GM23338 (cell line): Measurements from ENCODE around the gene VWA7. TPM values are rescaled to one million over a fixed set of nuclear protein-coding genes. Genes with fewer than 3 reads are reported as not detected.
A peak's percentile ranks its signal among the peaks of the same experiment; 100 is the strongest.

Experiments used
- ATAC-seq: fragments of 200-7000 bp; cut with Tn5 transposase; 3 replicates; pipeline ENCODE4 v1.9.1; 2020
- DNase-seq: peaks from one replicate; pipeline ENCODE4 v3.0.0-alpha.2; 2015; ENCODE audit warnings: low spot score
- H2AFZ ChIP-seq: fragments of 200-600 bp; sonication (generic); 2 replicates; pipeline ENCODE4 v1.8.0; 2016; ENCODE audit warnings: antibody characterized with exemption, mild to moderate bottlenecking, moderate library complexity
- H3F3A ChIP-seq: fragments of 200-600 bp; sonication (generic); replicated peaks from 2 replicates; pipeline ENCODE4 v1.8.0; 2017; ENCODE audit warnings: antibody characterized with exemption, mixed run types, low read depth
- H3K27ac ChIP-seq: fragments of 200-600 bp; sonication (generic); 2 replicates; pipeline ENCODE4 v1.6.1; 2016; ENCODE audit warnings: low read depth
- H3K27me3 ChIP-seq: fragments of 200-600 bp; sonication (generic); 2 replicates; pipeline ENCODE4 v1.8.0; 2016; ENCODE audit warnings: mild to moderate bottlenecking, mixed run types, moderate library complexity; ENCODE audit not compliant: insufficient read depth
- H3K36me3 ChIP-seq: fragments of 200-600 bp; sonication (generic); 2 replicates; pipeline ENCODE4 v1.8.0; 2016; ENCODE audit warnings: mild to moderate bottlenecking; ENCODE audit not compliant: insufficient read depth
- H3K4me1 ChIP-seq: fragments of 200-600 bp; sonication (generic); 2 replicates; pipeline ENCODE4 v1.8.0; 2016; ENCODE audit warnings: mild to moderate bottlenecking, moderate library complexity; ENCODE audit not compliant: insufficient read depth
- H3K4me2 ChIP-seq: fragments of 200-600 bp; sonication (generic); 2 replicates; pipeline ENCODE4 v1.7.1; 2017; ENCODE audit warnings: mixed run types
- H3K4me3 ChIP-seq: fragments of 200-600 bp; sonication (generic); 2 replicates; pipeline ENCODE4 v1.6.1; 2016; ENCODE audit warnings: mixed run types
- H3K79me2 ChIP-seq: fragments of 200-600 bp; sonication (generic); replicated peaks from 2 replicates; pipeline ENCODE4 v1.8.0; 2017; ENCODE audit warnings: mild to moderate bottlenecking; ENCODE audit not compliant: insufficient read depth
- H3K9me2 ChIP-seq: fragments of 200-600 bp; sonication (generic); 2 replicates; pipeline ENCODE4 v1.8.0; 2017; ENCODE audit not compliant: insufficient read depth
- H4K20me1 ChIP-seq: fragments of 200-600 bp; sonication (generic); replicated peaks from 2 replicates; pipeline ENCODE4 v1.8.0; 2017; ENCODE audit warnings: mild to moderate bottlenecking; ENCODE audit not compliant: insufficient read depth
- H3K27ac Mint-ChIP-seq: 2 replicates; pipeline ENCODE4 v1.8.0; 2020; ENCODE audit warnings: inconsistent platforms, mild to moderate bottlenecking, moderate library complexity, mixed read lengths
- H3K27me3 Mint-ChIP-seq: 3 replicates; pipeline ENCODE4 v1.8.0; 2022; ENCODE audit warnings: low read depth, mild to moderate bottlenecking, moderate library complexity, mixed read lengths, inconsistent platforms; ENCODE audit not compliant: insufficient read depth, poor library complexity
- H3K36me3 Mint-ChIP-seq: 3 replicates; pipeline ENCODE4 v1.8.0; 2021; ENCODE audit warnings: low read depth, mild to moderate bottlenecking, inconsistent platforms, moderate library complexity, mixed read lengths
- H3K4me1 Mint-ChIP-seq: 3 replicates; pipeline ENCODE4 v1.8.0; 2020; ENCODE audit warnings: mild to moderate bottlenecking, inconsistent platforms, mixed read lengths
- H3K4me3 Mint-ChIP-seq: 3 replicates; pipeline ENCODE4 v1.8.0; 2021; ENCODE audit warnings: moderate library complexity, mild to moderate bottlenecking, inconsistent platforms, mixed read lengths
- H3K9me3 Mint-ChIP-seq: 3 replicates; pipeline ENCODE4 v1.8.0; 2020; ENCODE audit warnings: moderate library complexity, mild to moderate bottlenecking, inconsistent platforms, mixed read lengths
- CREB1 ChIP-seq: fragments of 250-450 bp; sonication (Bioruptor Pico); IDR thresholded peaks from 2 replicates; pipeline ENCODE4 v1.5.0; 2020; ENCODE audit warnings: low read depth, mild to moderate bottlenecking, moderate library complexity
- EZH2 ChIP-seq: fragments of 200-600 bp; sonication (generic); IDR thresholded peaks from one replicate; pipeline ENCODE4 v1.8.0; 2017; ENCODE audit warnings: antibody characterized with exemption, mild to moderate bottlenecking, low read depth; ENCODE audit not compliant: unreplicated experiment
- EZH2phosphoT487 ChIP-seq: fragments of 200-600 bp; sonication (generic); IDR thresholded peaks from one replicate; pipeline ENCODE4 v1.8.1; 2018; ENCODE audit warnings: antibody characterized with exemption; ENCODE audit not compliant: unreplicated experiment
- JUNB ChIP-seq: IDR thresholded peaks from one replicate; pipeline ENCODE4 v1.6.1; 2016; ENCODE audit warnings: antibody characterized with exemption; ENCODE audit not compliant: unreplicated experiment
- NANOG ChIP-seq: IDR thresholded peaks from 2 replicates; pipeline ENCODE4 v1.6.1; 2016; ENCODE audit warnings: antibody characterized with exemption, borderline replicate concordance
- POLR2AphosphoS5 ChIP-seq: IDR thresholded peaks from 2 replicates; pipeline ENCODE4 v1.6.1; 2016; ENCODE audit warnings: antibody characterized with exemption, low read depth
- STAT1 ChIP-seq: IDR thresholded peaks from one replicate; pipeline ENCODE4 v1.6.1; 2016; ENCODE audit warnings: antibody characterized with exemption; ENCODE audit not compliant: unreplicated experiment
- ZNF114 ChIP-seq: fragments of 250-450 bp; sonication (Bioruptor Pico); IDR thresholded peaks from 2 replicates; pipeline ENCODE4 v1.5.0; 2020; ENCODE audit warnings: mild to moderate bottlenecking, moderate library complexity
- ZNF331 ChIP-seq: fragments of 250-450 bp; sonication (Bioruptor Pico); IDR thresholded peaks from 2 replicates; pipeline ENCODE4 v1.5.0; 2020; ENCODE audit warnings: low read depth, mild to moderate bottlenecking, moderate library complexity
- polyA plus RNA-seq: library from polyadenylated mRNA; unstranded; fragments of >200 nt; fragmentation: Nextera tagmentation; extraction: Ambion mirVana; gene quantifications from 2 replicates; pipeline ENCODE4 v1.2.1, GENCODE V29; 2016
- total RNA-seq: library from RNA; depleted of rRNA; stranded (reverse); fragments of >200 nt; shearing (Covaris generic); gene quantifications from 2 replicates; pipeline ENCODE4 v1.2.3, GENCODE V29; 2014
- TF ChIP-seq, protein P1 (sequence below): fragments of 250-450 bp; sonication (Bioruptor Pico); IDR thresholded peaks from 2 replicates; pipeline ENCODE4 v1.5.0; 2020; ENCODE audit warnings: mild to moderate bottlenecking, moderate library complexity
- TF ChIP-seq, protein P2 (sequence below): IDR thresholded peaks from one replicate; pipeline ENCODE4 v1.6.1; 2018; ENCODE audit warnings: antibody characterized with exemption; ENCODE audit not compliant: unreplicated experiment
- TF ChIP-seq, protein P3 (sequence below): IDR thresholded peaks from 2 replicates; pipeline ENCODE4 v1.6.1; 2016; ENCODE audit warnings: antibody characterized with exemption
- TF ChIP-seq, protein P4 (sequence below), 2 experiments: fragments of 200-600 bp in 1 of 2; sonication (generic) in 1 of 2; conservative IDR thresholded peaks; 2 replicates each; pipeline versions ENCODE4 v1.5.1 to v1.6.1; 2016 to 2017; ENCODE audit warnings: antibody characterized with exemption in 2 of 2, low read depth in 2 of 2, mild to moderate bottlenecking in 2 of 2, moderate library complexity in 1 of 2

Gene VWA7
- total and polyA plus RNA-seq, 2 experiments from 2014 or later, result 0.07 to 0.36 TPM

DNA sequence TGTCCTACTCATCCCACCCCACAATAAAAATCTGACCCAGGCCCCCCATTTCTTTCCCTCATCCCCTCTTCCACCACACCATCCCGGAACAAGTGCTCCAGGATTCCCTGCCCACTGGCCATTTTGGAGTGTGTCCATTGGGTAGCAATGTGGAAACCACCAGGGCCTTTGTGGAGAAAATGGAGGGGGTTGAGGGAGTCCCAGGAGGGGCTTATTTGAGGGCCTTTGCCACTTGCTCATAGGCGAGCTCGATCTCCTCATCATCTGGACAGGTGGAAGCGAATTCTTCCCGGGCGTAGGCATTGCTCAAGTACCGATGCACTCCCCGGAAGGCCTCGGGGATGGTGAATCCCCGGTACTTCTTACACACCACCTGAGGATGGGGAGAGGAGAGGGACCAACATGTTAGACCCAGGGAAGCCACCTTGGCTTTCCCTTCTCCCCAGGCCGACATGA is 46.5 kb downstream of the VWA7 start:
- peaks cover 62% of the 10 kb centered on the region for H3K36me3 Mint-ChIP-seq

More for the DNA sequence above, 46.5 kb downstream of the VWA7 start:
- H3K4me3 Mint-ChIP-seq, result peak overlapping the region; percentile 93
- peaks cover 30% of the 10 kb centered on the region for H3K4me1 Mint-ChIP-seq
- peaks cover 19% of the 10 kb centered on the region for H3K27me3 Mint-ChIP-seq
- H3K9me2 ChIP-seq, result no peaks in the 10 kb centered on the region
- H3K4me1 ChIP-seq, result peaks cover 21% of the 10 kb centered on the region
- peaks cover 8% of the 10 kb centered on the region; the same call in 1 of the 2 replicates for H3K27me3 ChIP-seq
- peaks cover 47% of the 10 kb centered on the region for H3F3A ChIP-seq
- DNase-seq, result no peak
- TF ChIP-seq EZH2, result no peak
- no peak for TF ChIP-seq ZNF114 (CRISPR knock-in tag)
- TF ChIP-seq, protein P1, sequence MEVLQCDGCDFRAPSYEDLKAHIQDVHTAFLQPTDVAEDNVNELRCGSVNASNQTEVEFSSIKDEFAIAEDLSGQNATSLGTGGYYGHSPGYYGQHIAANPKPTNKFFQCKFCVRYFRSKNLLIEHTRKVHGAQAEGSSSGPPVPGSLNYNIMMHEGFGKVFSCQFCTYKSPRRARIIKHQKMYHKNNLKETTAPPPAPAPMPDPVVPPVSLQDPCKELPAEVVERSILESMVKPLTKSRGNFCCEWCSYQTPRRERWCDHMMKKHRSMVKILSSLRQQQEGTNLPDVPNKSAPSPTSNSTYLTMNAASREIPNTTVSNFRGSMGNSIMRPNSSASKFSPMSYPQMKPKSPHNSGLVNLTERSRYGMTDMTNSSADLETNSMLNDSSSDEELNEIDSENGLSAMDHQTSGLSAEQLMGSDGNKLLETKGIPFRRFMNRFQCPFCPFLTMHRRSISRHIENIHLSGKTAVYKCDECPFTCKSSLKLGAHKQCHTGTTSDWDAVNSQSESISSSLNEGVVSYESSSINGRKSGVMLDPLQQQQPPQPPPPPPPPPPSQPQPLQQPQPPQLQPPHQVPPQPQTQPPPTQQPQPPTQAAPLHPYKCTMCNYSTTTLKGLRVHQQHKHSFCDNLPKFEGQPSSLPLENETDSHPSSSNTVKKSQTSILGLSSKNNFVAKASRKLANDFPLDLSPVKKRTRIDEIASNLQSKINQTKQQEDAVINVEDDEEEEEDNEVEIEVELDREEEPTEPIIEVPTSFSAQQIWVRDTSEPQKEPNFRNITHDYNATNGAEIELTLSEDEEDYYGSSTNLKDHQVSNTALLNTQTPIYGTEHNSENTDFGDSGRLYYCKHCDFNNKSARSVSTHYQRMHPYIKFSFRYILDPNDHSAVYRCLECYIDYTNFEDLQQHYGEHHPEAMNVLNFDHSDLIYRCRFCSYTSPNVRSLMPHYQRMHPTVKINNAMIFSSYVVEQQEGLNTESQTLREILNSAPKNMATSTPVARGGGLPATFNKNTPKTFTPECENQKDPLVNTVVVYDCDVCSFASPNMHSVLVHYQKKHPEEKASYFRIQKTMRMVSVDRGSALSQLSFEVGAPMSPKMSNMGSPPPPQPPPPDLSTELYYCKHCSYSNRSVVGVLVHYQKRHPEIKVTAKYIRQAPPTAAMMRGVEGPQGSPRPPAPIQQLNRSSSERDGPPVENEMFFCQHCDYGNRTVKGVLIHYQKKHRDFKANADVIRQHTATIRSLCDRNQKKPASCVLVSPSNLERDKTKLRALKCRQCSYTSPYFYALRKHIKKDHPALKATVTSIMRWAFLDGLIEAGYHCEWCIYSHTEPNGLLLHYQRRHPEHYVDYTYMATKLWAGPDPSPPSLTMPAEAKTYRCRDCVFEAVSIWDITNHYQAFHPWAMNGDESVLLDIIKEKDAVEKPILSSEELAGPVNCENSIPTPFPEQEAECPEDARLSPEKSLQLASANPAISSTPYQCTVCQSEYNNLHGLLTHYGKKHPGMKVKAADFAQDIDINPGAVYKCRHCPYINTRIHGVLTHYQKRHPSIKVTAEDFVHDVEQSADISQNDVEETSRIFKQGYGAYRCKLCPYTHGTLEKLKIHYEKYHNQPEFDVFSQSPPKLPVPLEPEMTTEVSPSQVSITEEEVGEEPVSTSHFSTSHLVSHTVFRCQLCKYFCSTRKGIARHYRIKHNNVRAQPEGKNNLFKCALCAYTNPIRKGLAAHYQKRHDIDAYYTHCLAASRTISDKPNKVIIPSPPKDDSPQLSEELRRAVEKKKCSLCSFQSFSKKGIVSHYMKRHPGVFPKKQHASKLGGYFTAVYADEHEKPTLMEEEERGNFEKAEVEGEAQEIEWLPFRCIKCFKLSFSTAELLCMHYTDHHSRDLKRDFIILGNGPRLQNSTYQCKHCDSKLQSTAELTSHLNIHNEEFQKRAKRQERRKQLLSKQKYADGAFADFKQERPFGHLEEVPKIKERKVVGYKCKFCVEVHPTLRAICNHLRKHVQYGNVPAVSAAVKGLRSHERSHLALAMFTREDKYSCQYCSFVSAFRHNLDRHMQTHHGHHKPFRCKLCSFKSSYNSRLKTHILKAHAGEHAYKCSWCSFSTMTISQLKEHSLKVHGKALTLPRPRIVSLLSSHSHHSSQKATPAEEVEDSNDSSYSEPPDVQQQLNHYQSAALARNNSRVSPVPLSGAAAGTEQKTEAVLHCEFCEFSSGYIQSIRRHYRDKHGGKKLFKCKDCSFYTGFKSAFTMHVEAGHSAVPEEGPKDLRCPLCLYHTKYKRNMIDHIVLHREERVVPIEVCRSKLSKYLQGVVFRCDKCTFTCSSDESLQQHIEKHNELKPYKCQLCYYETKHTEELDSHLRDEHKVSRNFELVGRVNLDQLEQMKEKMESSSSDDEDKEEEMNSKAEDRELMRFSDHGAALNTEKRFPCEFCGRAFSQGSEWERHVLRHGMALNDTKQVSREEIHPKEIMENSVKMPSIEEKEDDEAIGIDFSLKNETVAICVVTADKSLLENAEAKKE (CRISPR knock-in tag), result no peak
- no peak for TF ChIP-seq CREB1 (CRISPR knock-in tag)
- TF ChIP-seq, protein P2, sequence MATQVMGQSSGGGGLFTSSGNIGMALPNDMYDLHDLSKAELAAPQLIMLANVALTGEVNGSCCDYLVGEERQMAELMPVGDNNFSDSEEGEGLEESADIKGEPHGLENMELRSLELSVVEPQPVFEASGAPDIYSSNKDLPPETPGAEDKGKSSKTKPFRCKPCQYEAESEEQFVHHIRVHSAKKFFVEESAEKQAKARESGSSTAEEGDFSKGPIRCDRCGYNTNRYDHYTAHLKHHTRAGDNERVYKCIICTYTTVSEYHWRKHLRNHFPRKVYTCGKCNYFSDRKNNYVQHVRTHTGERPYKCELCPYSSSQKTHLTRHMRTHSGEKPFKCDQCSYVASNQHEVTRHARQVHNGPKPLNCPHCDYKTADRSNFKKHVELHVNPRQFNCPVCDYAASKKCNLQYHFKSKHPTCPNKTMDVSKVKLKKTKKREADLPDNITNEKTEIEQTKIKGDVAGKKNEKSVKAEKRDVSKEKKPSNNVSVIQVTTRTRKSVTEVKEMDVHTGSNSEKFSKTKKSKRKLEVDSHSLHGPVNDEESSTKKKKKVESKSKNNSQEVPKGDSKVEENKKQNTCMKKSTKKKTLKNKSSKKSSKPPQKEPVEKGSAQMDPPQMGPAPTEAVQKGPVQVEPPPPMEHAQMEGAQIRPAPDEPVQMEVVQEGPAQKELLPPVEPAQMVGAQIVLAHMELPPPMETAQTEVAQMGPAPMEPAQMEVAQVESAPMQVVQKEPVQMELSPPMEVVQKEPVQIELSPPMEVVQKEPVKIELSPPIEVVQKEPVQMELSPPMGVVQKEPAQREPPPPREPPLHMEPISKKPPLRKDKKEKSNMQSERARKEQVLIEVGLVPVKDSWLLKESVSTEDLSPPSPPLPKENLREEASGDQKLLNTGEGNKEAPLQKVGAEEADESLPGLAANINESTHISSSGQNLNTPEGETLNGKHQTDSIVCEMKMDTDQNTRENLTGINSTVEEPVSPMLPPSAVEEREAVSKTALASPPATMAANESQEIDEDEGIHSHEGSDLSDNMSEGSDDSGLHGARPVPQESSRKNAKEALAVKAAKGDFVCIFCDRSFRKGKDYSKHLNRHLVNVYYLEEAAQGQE, result no peak
- TF ChIP-seq, protein P3, sequence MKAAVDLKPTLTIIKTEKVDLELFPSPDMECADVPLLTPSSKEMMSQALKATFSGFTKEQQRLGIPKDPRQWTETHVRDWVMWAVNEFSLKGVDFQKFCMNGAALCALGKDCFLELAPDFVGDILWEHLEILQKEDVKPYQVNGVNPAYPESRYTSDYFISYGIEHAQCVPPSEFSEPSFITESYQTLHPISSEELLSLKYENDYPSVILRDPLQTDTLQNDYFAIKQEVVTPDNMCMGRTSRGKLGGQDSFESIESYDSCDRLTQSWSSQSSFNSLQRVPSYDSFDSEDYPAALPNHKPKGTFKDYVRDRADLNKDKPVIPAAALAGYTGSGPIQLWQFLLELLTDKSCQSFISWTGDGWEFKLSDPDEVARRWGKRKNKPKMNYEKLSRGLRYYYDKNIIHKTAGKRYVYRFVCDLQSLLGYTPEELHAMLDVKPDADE, result no peak
- TF ChIP-seq STAT1, result no peak
- no peak for TF ChIP-seq EZH2phosphoT487
- no peak for TF ChIP-seq POLR2AphosphoS5
- TF ChIP-seq NANOG, result no peak
- no peak for TF ChIP-seq JUNB
- no peak for TF ChIP-seq ZNF331 (CRISPR knock-in tag)
- TF ChIP-seq, protein P4, sequence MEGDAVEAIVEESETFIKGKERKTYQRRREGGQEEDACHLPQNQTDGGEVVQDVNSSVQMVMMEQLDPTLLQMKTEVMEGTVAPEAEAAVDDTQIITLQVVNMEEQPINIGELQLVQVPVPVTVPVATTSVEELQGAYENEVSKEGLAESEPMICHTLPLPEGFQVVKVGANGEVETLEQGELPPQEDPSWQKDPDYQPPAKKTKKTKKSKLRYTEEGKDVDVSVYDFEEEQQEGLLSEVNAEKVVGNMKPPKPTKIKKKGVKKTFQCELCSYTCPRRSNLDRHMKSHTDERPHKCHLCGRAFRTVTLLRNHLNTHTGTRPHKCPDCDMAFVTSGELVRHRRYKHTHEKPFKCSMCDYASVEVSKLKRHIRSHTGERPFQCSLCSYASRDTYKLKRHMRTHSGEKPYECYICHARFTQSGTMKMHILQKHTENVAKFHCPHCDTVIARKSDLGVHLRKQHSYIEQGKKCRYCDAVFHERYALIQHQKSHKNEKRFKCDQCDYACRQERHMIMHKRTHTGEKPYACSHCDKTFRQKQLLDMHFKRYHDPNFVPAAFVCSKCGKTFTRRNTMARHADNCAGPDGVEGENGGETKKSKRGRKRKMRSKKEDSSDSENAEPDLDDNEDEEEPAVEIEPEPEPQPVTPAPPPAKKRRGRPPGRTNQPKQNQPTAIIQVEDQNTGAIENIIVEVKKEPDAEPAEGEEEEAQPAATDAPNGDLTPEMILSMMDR (conservative IDR thresholded peaks at IDR 0.05; ENCODE audit: low read depth in 2 of 2), result no peak
- H4K20me1 ChIP-seq, result peaks cover 11% of the 10 kb centered on the region; the same call in 1 of the 2 replicates
- H3K4me3 ChIP-seq, result peak overlapping the region; percentile 99
- no peaks in the 10 kb centered on the region; the same call in 2 of the 3 replicates for H3K9me3 Mint-ChIP-seq
- H2AFZ ChIP-seq, result no peak overlapping the region
- peak overlapping the region; percentile 98 for H3K4me2 ChIP-seq
- H3K27ac Mint-ChIP-seq, result peak overlapping the region; percentile 96; the same call in 1 of the 2 replicates
- H3K27ac ChIP-seq, result peak overlapping the region; percentile 79
- H3K36me3 ChIP-seq, result peaks cover 29% of the 10 kb centered on the region
- H3K79me2 ChIP-seq, result peaks cover 22% of the 10 kb centered on the region
- ATAC-seq, result no peak
